GM18868 (cell line): ENCODE results near the gene MINDY4.
"Not testable (repeated sequence)": the region's sequence is repeated elsewhere in the genome, so short reads cannot be mapped to it uniquely, and the experiment has no call there.

Experiments used
- ATAC-seq: cut with Tn5 transposase; IDR thresholded peaks from one replicate; pipeline ENCODE4 v1.9.1; 2021; ENCODE audit warnings: mild to moderate bottlenecking, moderate library complexity; ENCODE audit not compliant: unreplicated experiment

Gene MINDY4

GRCh38 chr7:30831227-30831626 is 60.0 kb downstream of the MINDY4 start:
- no peak for ATAC-seq

DNA sequence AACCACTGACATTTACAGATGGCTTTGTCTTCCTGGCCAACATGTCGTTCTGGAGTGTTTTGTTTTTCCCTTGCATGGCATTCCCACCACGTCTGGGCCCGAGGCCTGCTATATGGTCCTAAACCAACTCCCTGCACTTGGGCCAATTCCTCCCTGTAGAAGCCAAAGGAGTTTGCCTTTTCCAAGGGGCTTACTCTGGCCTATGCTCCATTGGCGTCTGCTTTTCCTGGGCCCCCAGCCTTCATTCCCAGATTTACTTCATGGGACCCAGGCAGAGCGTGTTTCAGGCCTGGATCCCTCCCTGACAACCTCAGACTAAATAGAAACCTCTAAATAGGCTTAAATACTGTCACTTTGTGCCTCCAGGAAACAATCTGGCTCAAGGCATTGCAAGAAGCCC is 60.7 kb downstream of the MINDY4 start:
- ATAC-seq: no peak

- not testable (repeated sequence) for ATAC-seq
Measured at GRCh38 chr7:30834017-30834674, 62.9 kb downstream of the MINDY4 start.

DNA sequence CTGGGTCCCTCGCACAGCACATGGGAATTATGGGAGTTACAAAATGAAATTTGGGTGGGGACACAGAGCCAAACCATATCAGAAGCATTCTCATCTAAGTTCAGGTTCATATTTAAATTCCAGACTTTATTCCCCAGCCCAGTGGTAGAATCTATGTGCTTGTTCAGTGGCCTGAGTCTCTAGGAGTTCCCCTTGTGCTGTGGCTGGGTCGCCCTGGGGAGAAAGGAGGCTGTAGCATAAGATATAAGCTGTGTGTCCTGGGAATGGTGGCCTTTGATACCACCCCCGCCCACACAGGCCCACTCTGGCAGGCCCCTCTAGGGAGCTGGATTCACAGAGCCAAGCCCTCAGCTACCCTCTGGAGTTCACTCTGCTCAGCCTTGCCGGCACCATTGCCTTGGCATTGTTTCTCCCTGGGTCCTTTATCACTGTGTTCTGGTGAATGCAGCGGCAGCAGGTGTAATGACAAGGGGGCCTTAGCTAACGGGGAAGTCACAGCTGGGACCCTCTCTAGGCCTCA is 64.2 kb downstream of the MINDY4 start:
- no peak for ATAC-seq

DNA sequence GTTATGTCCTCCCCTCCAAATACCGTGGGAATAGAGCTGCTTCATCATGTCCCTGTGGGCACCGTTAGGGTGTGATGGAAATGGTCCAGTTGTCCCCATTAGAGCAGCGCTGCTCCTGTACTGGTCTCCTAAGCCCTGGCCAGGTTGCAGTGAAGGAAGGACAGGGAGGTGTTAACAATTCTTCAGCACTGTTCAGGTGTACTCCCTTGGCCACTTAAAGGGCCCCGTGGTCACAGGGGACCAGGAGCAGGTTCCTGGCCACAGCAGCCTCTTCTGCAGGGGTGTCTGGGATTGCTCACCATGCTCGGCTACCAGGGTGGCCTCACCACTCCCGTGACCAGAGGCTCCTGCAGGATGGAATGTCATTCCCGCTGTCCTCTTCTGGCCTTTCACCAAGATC is 65.8 kb downstream of the MINDY4 start:
- ATAC-seq: no peak

GRCh38 chr7:30837581-30837980 is 66.4 kb downstream of the MINDY4 start:
- ATAC-seq: no peak

GRCh38 chr7:30838008-30838407 is 66.8 kb downstream of the MINDY4 start:
- ATAC-seq: no peak

DNA sequence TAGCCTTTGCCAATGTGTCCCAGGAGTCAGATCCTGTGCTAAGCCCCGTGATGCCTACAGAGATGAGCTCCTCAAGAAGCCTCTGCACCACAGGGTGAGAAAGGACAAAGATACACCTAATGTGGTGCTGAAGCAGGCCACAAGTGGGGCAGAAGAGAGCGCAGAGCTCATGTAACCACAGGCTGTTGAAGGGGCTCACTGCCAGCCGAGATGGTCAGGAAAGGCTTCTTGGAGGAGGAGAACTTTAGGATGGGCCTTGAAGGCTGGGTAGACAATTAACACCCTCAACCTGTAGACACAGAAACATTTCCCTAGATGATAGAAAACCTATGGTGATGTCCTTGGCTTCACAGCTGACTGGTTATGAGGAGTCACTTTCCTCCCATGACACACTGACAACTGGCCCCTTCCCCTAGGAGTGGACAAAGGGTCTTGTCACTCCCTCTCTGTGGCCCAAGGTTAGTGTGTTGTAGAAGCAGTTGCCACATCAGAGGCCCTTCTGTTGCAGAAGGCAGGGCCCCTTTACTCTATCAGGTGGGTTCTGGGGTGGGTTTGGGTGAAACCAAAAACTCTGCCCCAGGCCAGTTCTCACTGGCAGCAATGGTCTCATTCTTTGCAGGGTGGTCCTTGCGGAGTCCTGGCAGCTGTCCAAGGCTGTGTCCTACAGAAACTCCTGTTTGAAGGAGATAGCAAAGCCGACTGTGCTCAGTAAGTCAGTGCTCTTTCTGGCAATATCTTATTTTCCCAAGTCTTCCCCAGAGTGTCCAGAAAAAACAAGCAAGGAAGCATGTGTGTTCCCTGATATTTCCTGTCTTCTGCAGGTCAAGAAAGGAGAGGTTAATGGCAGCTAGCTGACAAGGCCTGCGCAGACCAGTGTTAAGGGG is 69.2 kb downstream of the MINDY4 start:
- no peak for ATAC-seq

DNA sequence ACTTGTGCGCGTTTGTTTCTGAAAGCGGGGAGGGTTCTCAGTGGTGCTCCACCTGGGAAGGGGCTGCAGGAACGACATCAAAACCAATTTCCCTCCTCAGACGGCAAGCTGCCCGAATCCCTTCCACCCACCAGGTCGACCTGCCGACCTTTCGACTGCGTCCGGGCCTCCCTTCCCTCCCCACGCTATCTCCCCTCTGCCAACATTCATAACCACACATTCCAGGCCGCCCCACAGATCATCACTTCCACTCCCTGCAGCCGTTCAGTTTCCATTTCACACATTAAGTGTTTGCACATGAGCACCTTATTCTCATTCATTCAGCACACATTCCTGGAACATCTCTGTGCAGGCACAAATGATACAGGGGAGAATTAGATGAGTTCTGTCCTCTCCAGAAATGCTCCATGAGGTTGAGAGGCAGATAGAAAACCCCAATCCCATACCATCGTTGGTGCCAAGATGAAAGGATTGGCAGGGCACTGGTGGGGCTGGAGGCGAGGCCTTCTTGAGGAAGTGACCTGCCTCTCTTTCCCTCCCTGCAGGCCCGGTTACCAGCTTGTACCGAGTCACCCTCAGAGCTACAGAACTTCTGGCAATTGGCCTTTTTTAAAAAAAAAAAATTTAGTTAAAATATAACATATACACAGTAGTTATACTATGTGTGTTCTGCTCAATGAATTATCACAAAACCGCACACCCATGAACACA is 70.0 kb downstream of the MINDY4 start:
- ATAC-seq: no peak

GRCh38 chr7:30841801-30842541 is 70.8 kb downstream of the MINDY4 start:
- ATAC-seq: no peak

GRCh38 chr7:30842542-30843451 is 71.6 kb downstream of the MINDY4 start:
- ATAC-seq: no peak

DNA sequence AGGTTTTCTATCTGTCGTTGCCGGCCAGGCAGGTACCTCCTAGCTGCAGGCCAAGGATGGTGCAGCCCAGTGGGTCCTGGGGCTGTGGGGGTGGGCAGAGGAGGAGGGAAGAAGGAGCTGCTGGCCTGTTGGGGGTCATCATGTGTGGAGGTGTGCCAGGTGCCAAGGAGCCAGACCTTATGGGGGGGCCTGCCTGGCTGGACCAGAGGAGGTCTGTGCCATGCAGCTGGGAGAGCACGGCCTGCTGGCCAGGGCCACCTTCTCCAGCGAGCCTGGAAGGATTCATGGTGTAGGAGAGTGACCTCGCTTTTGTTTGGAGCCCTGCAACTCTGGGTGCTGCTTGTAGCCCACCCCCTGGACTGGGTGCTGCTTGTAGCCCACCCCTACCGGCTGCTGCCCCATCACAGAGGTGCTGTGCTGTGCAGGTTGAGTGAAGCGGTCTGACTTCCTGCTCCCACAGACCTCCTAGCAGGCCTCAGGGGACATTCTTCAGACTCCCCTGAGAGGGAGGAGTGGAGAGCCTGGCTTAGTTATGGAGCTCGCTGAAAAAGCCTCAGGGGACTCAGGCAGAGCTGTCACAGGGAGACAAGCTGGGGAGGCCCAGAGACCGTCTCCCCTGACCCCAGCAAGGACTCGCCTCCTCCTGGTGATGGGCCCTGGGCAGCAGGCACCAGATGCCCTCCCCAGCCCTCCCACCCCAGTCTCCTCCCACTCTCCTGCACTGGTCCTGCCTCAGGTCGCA is 72.7 kb downstream of the MINDY4 start:
- ATAC-seq: no peak

DNA sequence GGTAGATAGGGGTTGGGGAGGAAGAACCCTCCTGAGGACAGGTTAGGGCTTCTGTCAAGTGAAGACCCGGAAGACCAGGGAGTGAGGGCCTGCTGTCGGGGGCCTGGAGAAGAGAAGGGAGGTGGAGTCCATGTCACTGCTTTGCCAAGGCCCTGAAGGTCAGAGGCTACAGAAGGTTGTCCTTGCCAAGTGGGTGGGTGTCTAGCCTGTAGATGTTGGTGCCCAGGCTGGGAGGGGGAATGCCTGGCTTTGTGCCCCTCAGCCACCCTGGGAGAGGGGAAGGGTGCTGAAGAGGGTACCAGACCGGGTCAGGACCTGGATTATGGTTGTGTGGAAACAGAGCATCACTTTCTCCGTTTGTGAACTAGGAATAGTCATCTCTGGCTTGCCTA is 73.3 kb downstream of the MINDY4 start:
- no peak for ATAC-seq

GRCh38 chr7:30844916-30845315 is 73.7 kb downstream of the MINDY4 start:
- ATAC-seq: no peak

- ATAC-seq: no peak
Measured at GRCh38 chr7:30845426-30846135, 74.4 kb downstream of the MINDY4 start.

- ATAC-seq: no peak
Measured at GRCh38 chr7:30846378-30846777, 75.2 kb downstream of the MINDY4 start.

DNA sequence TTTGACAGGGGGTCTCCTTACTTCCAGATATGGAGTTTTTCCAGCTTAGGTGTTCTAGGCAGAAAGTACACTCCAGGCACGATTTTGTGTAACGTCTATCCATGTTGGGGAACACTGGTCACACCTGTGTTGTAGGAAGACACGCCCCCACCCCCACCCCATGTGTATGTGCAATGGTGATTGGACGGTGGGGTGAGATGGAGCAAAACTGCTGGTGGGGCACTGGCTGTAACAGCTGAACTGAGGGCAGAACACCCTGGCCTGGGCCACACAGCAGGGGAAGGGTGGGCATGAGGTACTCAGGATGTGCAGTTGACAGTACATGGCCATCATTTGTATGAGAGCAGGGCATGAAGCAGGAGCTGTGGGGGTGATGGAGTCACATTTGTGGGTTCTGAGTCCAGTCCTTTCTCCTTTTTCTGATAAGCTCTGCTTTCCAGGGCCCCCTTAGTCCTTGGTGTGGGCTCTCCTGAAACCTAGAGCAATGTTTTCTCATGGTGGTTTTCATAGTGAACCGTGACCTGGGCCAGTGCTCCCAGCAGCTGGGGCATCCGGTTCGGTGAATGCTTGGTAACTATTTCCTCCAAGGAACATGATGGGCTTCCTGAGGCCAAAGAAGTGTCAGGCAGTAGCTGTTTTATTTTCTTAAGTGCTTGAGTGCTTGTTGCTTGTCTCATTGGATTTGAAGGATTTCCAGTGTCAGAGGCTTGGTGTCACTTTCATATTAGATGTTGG is 77.1 kb downstream of the MINDY4 start:
- ATAC-seq: no peak

DNA sequence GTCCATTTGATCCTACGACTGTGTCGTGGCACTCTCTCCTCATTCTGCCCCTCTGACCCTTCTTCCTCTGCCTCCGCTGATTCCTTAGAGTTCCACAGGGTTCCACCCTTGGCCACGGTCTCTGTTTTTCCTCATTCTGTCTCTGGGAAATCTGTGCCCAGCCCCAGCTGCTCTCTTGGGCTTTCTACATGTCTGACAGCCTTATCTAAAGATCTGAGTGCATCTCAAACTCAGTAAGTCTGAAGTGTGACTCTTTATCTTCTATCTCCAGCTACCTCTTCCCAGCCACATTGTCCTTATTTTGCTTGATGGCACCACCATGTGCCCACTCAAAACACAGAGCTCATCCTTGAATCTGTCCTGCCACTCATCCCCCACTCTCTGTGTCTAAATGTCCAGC is 78.3 kb downstream of the MINDY4 start:
- ATAC-seq: no peak
